TTC549 (cell line): ENCODE results near the gene LGALS4.
"Not testable (repeated sequence)": the region's sequence is repeated elsewhere in the genome, so short reads cannot be mapped to it uniquely, and the experiment has no call there.

Experiments
- FAIRE-seq: peaks from 2 replicates; lab custom pipeline; 2012; peaks lifted over from hg19 to GRCh38; lab: Jason Lieb, UNC

LGALS4 gene

GRCh38 chr19:38770228-38770948 lies 42.4 kb downstream of the LGALS4 start:
- FAIRE-seq = not testable (repeated sequence)

GRCh38 chr19:38769635-38770211 lies 43.0 kb downstream of the LGALS4 start:
- FAIRE-seq = no peak

DNA sequence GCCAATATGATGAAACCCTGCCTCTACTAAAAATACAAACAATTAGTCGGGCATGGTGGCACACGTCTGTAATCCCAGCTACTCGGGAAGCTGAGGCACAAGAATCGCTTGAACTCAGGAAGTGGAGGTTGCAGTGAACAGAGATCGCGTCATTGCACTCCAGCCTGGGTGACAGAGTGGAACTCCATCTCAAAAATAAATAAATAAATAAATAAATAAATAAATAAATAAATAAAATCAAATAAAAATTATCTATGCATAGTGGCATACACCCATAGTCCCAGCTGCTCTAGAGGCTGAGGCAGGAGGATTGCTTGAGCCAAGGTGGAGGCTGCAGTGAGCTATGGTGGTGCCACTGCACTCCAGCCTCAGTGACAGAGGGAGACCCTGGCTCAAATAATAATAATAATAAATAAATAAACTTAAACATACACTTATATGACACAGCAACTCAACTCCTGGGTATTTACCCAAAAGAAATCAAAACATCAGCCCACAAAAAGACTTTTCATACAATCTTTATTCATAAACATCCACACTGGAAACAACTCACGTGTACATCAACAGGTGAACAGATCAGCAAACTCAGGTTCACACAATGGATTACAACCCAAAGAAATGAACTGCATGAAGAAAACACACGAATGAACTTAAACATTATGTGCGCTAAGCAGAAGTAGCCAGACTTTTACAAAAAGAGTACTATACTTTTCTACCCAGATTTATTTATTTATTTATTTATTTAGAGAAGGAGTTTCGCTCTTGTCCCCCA lies 46.3 kb downstream of the LGALS4 start:
- FAIRE-seq = no peak

DNA sequence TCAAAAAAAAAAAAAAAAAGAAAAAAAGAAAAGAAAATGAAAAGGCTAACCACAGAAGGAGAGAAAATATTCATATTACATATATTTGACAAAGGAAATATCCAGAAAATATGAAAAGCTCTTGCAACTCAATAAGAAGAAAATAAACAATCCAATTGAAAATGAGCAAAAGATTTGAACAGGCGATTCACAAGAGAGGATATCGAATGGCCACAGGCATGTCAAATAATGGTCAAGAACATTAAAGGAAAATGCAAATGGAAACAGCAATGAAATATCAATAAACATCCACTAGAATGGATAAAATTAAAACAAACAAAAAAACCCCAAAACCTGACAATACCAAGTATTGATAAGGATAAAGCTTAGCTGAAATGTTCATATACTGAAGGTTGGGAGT lies 47.5 kb downstream of the LGALS4 start:
- FAIRE-seq = no peak

DNA sequence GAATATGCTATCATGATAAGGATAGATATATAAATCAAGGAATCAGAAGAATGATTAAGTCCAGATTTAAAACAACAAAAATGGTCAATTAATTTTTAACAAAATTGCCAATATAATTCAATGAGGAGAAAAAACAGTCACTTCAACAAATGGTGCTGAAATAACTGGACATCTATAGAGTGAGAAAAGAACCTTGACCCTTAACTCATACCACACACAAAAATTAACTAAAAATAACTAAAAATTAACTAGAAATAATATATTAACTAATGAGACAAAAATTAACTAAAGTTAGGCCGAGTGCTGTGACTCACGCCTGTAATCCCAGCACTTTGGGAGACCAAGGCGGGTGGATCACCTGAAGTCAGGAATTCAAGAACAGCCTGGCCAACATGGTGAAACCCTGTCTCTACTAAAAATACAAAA lies 48.9 kb downstream of the LGALS4 start:
- no peak for FAIRE-seq

DNA sequence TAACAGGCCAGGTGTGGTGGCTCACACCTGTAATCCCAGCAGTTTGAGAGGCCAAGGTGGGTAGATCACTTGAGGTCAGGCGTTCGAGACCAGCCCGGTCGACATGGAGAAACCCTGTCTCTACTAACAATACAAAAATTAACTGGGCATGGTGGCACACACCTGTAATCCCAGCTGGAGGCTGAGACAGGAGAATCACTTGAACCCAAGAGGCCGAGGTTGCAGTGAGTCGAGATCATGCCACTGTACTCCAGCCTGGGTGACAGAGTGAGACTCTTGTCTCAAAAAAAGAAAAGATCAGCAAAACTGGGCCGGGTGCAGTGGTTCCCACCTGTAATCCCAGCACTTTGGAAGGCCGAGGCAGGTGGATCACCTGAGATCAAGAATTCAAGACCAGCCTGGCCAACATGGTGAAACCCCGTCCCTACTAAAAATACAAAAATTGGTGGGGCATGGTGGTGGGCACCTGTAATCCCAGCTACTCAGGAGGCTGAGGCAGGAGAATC lies 50.8 kb downstream of the LGALS4 start:
- not testable (repeated sequence) for FAIRE-seq

DNA sequence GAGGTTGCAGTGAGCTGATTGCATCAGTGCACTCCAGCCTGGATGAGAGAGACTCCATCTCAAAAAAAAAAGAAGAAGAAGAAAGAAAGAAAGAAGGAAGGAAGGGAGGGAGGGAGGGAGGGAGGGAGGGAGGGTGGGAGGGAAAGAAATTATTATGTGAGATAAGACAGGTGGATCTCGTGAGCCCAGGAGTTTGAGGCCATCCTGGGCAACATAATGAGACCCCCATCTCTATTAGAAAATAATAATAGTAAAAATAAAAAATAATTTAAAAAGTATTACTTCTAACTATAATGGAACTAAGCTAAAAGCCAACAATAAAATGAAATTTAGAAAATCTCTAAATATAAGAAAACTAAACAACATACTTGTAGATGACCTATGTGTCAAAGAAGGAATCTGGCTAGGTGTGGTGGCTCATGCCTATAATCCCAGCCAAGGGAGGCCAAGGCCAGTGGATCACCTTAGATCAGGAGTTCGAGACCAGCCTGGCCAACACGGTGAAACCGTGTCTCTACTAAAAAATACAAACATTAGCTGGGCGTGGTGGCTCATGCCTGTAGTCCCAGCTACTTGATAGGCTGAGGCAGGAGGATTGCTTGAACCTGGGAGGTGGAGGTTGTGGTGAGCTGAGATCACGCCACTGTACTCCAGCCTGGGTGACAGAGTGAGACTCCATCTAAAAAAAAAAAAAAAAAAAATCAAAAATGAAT lies 51.8 kb downstream of the LGALS4 start:
- not testable (repeated sequence) for FAIRE-seq

DNA sequence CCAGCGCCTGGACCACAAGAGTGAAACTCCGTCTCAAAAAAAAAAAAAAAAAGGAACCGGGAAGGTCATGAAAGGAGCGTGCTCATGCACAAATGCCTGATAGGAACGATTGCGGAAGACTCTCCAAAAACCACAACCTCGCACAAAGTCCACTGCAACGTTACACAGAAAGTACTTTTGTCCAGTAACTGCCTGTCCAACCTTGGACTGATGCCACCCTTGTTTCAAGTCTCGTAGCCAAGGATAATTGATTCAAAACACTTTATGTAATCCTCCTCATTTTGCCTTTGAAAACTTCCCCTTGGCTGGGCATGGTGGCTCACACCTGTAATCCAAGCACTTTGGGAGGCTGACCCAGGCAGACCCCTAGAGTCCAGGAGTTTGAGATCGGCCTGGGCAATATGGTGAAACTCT lies 53.1 kb downstream of the LGALS4 start:
- FAIRE-seq = no peak

DNA sequence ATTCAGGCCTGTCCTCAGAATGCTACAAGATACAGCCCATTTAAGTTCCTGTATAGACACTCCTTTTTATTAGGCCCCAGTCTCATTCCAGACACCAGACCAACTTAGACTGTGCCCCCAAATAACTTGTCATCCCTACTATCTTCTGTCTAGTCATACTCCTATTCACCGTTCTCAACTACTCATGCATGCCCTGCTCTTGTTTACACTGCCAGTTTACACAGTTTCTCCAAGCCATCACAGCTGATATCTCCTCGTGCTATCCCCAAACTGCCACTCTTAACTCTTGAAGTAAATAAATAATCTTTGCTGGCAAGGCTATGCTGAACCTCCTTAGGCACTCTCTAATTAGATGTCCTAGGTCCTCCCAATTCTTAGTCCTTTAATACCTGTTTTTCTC lies 58.5 kb downstream of the LGALS4 start:
- not testable (repeated sequence) for FAIRE-seq

- FAIRE-seq = not testable (repeated sequence)
Measured at GRCh38 chr19:38753783-38754182, 59.0 kb downstream of the LGALS4 start.
